Activated CD4-positive, alpha-beta T cell treated with anti-CD3 and anti-CD28 coated beads, Interleukin-2, amount 50 U/mL, for 48 hours (primary cell): ENCODE measurements around the gene PCBP4.
"Not testable (repeated sequence)": the region's sequence is repeated elsewhere in the genome, so short reads cannot be mapped to it uniquely, and the experiment has no call there.

Source experiments
- DNase-seq, 2 experiments: peaks; one replicate each; pipeline ENCODE4 v3.0.0-alpha.2; 2020

PCBP4 gene

DNA sequence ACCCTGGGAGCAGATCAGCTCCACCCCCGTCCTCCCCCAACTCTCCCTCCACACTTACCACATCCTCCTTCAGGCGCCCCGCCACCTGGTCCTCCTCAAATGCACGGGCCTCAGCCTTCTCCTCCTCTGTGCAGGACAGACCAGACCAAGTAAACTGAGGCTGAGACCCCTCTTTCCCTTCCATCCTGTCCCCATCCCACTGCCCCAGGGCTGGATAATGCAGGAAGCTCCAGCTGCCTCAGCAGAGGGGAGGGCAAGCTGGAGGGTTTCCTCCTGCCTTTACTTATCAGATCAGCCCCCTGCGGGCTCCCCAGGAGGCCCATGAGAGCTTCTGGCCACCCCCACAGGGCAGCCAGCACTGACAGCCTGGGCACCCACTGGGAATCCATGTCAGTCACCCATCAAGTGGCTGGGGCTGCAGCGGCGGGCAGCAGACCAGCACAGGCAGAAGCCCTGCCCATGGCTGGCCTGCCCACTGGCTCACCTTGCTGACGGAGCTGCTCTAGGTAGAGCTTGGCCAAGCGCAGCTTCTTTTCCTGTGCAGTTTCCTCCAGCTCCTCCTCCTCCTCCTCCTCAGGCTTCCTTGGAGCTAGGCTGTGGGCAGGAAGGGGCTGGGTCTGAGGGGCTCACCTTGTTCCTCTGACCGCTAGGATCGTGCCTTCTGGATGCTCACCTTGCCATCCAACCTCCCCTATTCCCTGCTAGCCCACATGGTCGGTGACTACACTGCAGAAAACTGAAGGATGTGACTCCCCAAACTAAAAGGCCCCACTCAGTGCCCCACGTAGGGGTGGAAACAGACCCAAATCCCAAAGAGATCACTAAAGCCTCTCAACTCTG lies 29.4 kb downstream of the PCBP4 start:
- DNase-seq, result no peak

- DNase-seq, result no peak
Observed at GRCh38 chr3:51937014-51937413, 30.2 kb downstream of the PCBP4 start.

- DNase-seq, result no peak
Observed at GRCh38 chr3:51935886-51936755, 31.1 kb downstream of the PCBP4 start.

DNA sequence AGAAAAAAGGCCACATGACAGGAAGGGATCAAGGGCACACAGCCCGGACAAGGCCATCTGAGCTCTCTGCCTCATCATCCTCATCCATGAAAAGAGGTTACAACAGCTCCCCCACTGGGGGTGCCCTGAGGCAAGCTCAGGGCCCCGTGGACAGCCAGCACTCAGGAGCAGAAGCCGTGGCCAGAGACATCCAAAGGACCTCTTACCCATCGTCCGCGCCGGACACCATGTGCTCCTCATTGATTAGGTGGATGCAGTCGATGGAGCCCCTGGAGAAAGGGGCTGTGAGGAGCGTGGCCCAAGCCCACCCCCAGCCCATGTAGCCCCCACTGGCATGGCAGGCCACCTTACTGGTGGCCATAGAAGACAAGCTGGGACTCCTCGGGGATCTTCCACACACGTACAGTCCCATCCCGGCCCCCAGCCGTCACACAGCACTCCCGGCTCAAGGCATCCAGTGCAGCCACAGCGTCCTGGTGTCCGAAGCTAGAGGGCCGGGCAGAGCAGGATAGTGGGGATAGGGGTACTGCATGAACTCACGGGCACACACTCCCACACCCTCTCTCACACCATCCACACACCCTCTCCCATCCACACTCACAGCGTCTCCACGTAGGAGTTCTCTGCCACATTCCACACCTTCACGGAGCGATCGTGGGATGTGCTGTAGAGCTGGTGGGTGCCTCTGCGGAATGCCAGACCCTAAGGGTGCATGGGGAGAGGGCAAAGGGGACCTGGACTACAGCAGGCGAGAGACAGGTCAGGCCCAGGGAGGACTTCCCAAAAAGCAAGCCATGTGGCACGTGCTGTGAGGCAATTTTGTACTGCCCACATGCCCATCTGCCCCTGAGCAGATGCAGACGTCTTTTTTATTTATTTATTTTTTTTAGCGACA lies 32.0 kb downstream of the PCBP4 start:
- no peak for DNase-seq

- no peak for DNase-seq
Observed at GRCh38 chr3:51934139-51934850, 33.0 kb downstream of the PCBP4 start.

- no peak for DNase-seq
Observed at GRCh38 chr3:51933471-51934138, 33.6 kb downstream of the PCBP4 start.

- DNase-seq, result no peak
Observed at GRCh38 chr3:51932471-51933370, 34.5 kb downstream of the PCBP4 start.

- DNase-seq, result no peak
Observed at GRCh38 chr3:51931756-51932155, 35.5 kb downstream of the PCBP4 start.

GRCh38 chr3:51930439-51930838 lies 36.8 kb downstream of the PCBP4 start:
- DNase-seq, result no peak

- no peak for DNase-seq
Observed at GRCh38 chr3:51929420-51930003, 37.7 kb downstream of the PCBP4 start.

GRCh38 chr3:51928981-51929380 lies 38.3 kb downstream of the PCBP4 start:
- not testable (repeated sequence) for DNase-seq

DNA sequence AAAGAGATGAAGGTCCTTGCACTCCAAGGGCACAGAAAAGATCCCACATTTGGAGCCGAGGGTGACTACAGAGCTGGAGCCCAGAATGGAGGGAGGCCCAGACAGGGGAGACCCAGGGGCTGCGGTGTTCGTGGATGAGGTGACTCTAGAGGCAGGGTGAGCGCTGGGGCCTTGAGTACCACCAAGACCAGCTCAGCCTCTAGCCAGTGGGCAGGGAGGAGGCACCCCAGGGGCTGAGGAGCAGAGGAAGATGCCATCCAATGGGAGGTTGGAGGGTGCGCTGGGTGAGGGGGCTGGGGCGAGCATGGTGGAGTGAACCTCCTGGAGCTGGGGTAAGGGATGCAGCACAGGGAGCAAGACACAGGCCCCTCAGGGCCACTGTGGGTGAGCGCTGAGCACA lies 38.8 kb downstream of the PCBP4 start:
- DNase-seq, result no peak

DNA sequence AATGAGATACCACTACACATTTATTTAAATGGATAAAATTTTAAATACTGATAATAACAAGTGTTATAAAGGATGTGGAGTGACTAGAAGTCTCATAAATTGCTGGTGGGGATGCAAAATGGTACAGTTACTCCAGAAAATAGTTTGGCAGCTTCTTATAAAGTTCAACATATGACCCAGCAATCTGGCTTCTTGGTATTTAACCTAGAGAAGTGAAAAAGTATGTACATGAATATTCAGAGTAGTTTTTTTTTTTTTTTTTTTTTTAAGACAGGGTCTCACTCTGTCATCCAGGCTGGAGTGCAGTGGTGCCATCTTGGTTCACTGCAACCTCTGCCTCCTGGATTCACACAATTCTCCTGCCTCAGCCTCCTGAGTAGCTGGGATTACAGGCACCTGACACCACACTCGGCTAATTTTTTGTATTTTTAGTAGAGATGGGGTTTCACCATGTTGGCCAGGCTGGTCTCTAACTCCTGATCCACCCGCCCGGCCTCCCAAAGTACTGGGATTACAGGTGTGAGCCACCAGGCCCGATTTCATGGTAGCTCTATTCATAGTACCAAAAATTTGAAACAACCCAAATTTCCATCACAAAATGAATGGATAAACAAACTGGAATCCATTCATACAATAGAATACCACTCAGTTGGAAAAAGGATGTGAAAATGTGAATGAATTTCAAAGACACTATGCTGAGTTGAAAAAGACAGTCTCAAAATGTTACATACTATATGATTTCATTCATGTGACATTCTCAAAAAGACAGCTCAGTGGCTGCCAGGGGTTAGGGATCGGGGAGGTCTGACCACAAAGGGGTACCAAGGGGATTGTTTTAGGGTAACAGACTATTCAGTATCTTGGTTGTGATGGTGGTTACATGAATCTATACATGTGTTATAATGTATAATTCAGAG lies 39.9 kb downstream of the PCBP4 start:
- no peak for DNase-seq

DNA sequence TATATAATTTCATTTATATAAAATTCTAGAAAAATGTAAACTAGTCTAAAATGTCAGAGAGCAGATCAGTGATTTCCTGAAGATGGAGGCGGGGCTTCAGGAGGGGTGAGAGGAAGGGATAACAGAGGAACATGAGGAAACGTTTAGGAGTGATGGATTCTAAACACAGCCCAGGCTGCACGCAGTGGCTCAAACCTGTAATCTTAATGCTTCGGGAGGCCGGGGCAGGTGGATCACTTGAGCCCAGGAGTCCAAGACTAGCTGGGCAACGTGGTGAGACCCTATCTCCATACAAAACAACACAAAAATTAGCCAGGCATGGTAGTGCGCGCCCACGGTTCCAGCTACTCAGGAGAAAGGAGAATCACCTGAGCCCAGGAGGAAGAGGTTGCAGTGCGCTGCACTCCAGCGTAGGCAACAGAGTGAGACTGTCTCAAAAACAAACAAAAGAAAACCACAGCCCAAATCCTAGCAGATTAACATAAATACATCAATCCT lies 46.1 kb downstream of the PCBP4 start:
- no peak for DNase-seq

DNA sequence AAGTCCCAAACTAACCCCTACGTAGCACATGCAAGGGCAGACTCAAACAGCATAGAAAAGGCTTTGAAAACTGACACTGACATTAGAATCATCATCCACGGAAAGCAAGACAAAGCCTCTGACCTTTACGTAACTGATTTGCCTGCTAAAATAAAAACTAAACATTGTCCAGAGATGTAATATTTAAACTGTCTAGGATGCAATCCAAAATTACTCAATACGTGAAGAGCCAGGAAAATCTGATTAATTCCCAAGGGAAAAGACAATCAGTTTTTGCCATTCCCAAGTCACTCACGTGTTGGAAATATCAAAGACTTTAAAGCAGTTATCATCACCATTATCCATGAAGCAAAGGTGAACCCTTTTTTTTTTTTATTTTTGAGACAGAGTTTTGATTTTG lies 50.8 kb downstream of the PCBP4 start:
- DNase-seq, result no peak

DNA sequence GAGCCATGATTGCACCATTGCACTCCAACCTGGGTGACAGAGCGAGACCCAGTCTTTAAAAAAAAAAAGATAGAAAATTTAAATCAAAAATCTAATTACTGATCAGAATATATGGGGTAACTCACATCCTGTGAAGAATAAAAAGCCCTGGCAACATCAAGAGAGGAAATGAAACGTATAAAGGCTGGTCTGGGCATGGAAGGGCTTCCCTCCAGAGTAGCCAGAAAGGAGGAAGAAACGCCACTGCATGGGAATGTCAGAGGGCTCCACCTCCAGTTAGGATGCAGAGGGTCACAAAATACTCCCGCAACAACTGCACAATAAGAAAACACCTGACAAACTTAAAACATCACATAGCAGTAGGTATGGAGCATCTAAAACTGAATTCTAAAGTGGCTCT lies 59.2 kb downstream of the PCBP4 start:
- no peak for DNase-seq
